Mesodermal cell (in vitro differentiated cells): ENCODE data around the gene CRHR2.
A peak's percentile ranks its signal among the peaks of the same experiment; 100 is the strongest.
"Not testable (repeated sequence)": the region's sequence is repeated elsewhere in the genome, so short reads cannot be mapped to it uniquely, and the experiment has no call there.

Experiments used
- H3K27ac ChIP-seq: 2 replicates; pipeline ENCODE4 v1.7.0; 2013; ENCODE audit warnings: mild to moderate bottlenecking, low read depth, low read length, moderate library complexity; ENCODE audit not compliant: severe bottlenecking
- H3K36me3 ChIP-seq: 2 replicates; pipeline ENCODE4 v1.7.1; 2013; ENCODE audit warnings: mild to moderate bottlenecking, low read length, moderate library complexity; ENCODE audit not compliant: control insufficient read depth, insufficient read depth
- H3K4me1 ChIP-seq: one replicate; pipeline ENCODE4 v1.7.1; 2013; ENCODE audit warnings: mild to moderate bottlenecking, low read length; ENCODE audit not compliant: insufficient read depth, control insufficient read depth, poor library complexity, severe bottlenecking
- H3K4me3 ChIP-seq: 2 replicates; pipeline ENCODE4 v1.7.0; 2013; ENCODE audit warnings: low read length, control low read depth, mild to moderate bottlenecking; ENCODE audit not compliant: insufficient read depth, poor library complexity, severe bottlenecking; ENCODE audit errors: extremely low read depth
- H3K9me3 ChIP-seq: 2 replicates; pipeline ENCODE4 v1.7.1; 2013; ENCODE audit warnings: mild to moderate bottlenecking, low read length, moderate library complexity; ENCODE audit not compliant: control insufficient read depth
- WGBS, 2 experiments: methylation state at CpG; one replicate each; pipeline ENCODE4 v1.1.5; 2013; ENCODE audit warnings: missing lambda C conversion rate in 2 of 2; ENCODE audit not compliant: insufficient coverage in 2 of 2; 5-methylcytosine and 5-hydroxymethylcytosine counted together

The CRHR2 gene

GRCh38 chr7:30722187-30722586 is 39.9 kb upstream of the CRHR2 start:
- Histone ChIP-seq H3K4me1 (no peaks in the 10 kb centered on the region), H3K4me3 (no peak overlapping the region), H3K9me3 (peaks cover 22% of the 10 kb centered on the region), H3K27ac (no peak overlapping the region), H3K36me3 (no peaks in the 10 kb centered on the region)
- WGBS, 2 experiments, result 57% methylated on average over 2 of the region's 2 CpGs; no CpG with 5 or more reads in 1 of the 2 experiments

GRCh38 chr7:30721211-30721610 is 39.0 kb upstream of the CRHR2 start:
- Histone ChIP-seq H3K4me3 (no peak overlapping the region), H3K4me1 (no peaks in the 10 kb centered on the region), H3K36me3 (no peaks in the 10 kb centered on the region), H3K9me3 (peaks cover 28% of the 10 kb centered on the region), H3K27ac (no peak overlapping the region)
- 80 to 82% methylated on average over 1 of the region's 1 CpG for WGBS, 2 experiments

GRCh38 chr7:30719434-30719833 is 37.2 kb upstream of the CRHR2 start:
- H3K36me3 ChIP-seq, H3K4me3 ChIP-seq, H3K27ac ChIP-seq, H3K4me1 ChIP-seq: not testable (repeated sequence)
- H3K9me3 ChIP-seq, result peaks cover 28% of the 10 kb centered on the region
- 78% methylated on average over 2 of the region's 2 CpGs for WGBS, 2 experiments

GRCh38 chr7:30717181-30717580 is 34.9 kb upstream of the CRHR2 start:
- Histone ChIP-seq H3K9me3 (peaks cover 28% of the 10 kb centered on the region), H3K4me3 (no peak overlapping the region), H3K36me3 (no peaks in the 10 kb centered on the region), H3K27ac (peak overlapping the region; percentile 41), H3K4me1 (no peaks in the 10 kb centered on the region)
- WGBS, 2 experiments, result 44 to 62% methylated on average over 2 of the region's 2 CpGs

GRCh38 chr7:30714129-30714528 is 31.9 kb upstream of the CRHR2 start:
- no peaks in the 10 kb centered on the region for H3K36me3 ChIP-seq
- no peak overlapping the region for H3K4me3 ChIP-seq
- H3K4me1 ChIP-seq, result peaks cover 2% of the 10 kb centered on the region
- no CpG with 5 or more reads among the region's 1 CpG for WGBS, 2 experiments
- H3K27ac ChIP-seq, result no peak overlapping the region
- peaks cover 17% of the 10 kb centered on the region for H3K9me3 ChIP-seq

GRCh38 chr7:30713392-30713791 is 31.1 kb upstream of the CRHR2 start:
- Histone ChIP-seq H3K4me1 (peaks cover 2% of the 10 kb centered on the region), H3K9me3 (peaks cover 17% of the 10 kb centered on the region), H3K4me3 (no peak overlapping the region), H3K27ac (no peak overlapping the region), H3K36me3 (no peaks in the 10 kb centered on the region)
- 80 to 94% methylated on average over 1 to 3 of the region's 6 CpGs for WGBS, 2 experiments

- peaks cover 2% of the 10 kb centered on the region for H3K4me1 ChIP-seq
- H3K27ac ChIP-seq, result no peak overlapping the region
- WGBS, 2 experiments, result 92 to 96% methylated on average over 3 to 4 of the region's 4 CpGs
- no peak overlapping the region for H3K4me3 ChIP-seq
- no peaks in the 10 kb centered on the region for H3K9me3 ChIP-seq
- H3K36me3 ChIP-seq, result no peaks in the 10 kb centered on the region
Measured at GRCh38 chr7:30710669-30711068, 28.4 kb upstream of the CRHR2 start.

- Histone ChIP-seq H3K27ac (no peak overlapping the region), H3K4me3 (no peak overlapping the region), H3K4me1 (peaks cover 2% of the 10 kb centered on the region), H3K9me3 (no peaks in the 10 kb centered on the region), H3K36me3 (no peaks in the 10 kb centered on the region)
- WGBS, 2 experiments, result 33% methylated on average over 3 of the region's 6 CpGs; no CpG with 5 or more reads in 1 of the 2 experiments
Measured at GRCh38 chr7:30709549-30709948, 27.3 kb upstream of the CRHR2 start.

GRCh38 chr7:30708983-30709382 is 26.7 kb upstream of the CRHR2 start:
- H3K9me3 ChIP-seq, result no peaks in the 10 kb centered on the region
- no peaks in the 10 kb centered on the region for H3K36me3 ChIP-seq
- no peak overlapping the region for H3K4me3 ChIP-seq
- WGBS, 2 experiments, result 86 to 89% methylated on average over 1 to 2 of the region's 3 CpGs
- H3K27ac ChIP-seq, result no peak overlapping the region
- H3K4me1 ChIP-seq, result peaks cover 2% of the 10 kb centered on the region

GRCh38 chr7:30708412-30708811 is 26.2 kb upstream of the CRHR2 start:
- no peak overlapping the region for H3K27ac ChIP-seq
- no peak overlapping the region for H3K4me3 ChIP-seq
- H3K4me1 ChIP-seq, result peaks cover 2% of the 10 kb centered on the region
- H3K36me3 ChIP-seq, result no peaks in the 10 kb centered on the region
- 90% methylated on average over 2 to 3 of the region's 4 CpGs for WGBS, 2 experiments
- no peaks in the 10 kb centered on the region for H3K9me3 ChIP-seq

GRCh38 chr7:30707391-30708357 is 25.4 kb upstream of the CRHR2 start:
- no peaks in the 10 kb centered on the region for H3K36me3 ChIP-seq
- 83 to 87% methylated on average over 10 to 12 of the region's 16 CpGs for WGBS, 2 experiments
- no peaks in the 10 kb centered on the region for H3K9me3 ChIP-seq
- H3K4me3 ChIP-seq, result no peak overlapping the region
- H3K4me1 ChIP-seq, result peaks cover 2% of the 10 kb centered on the region
- no peak overlapping the region for H3K27ac ChIP-seq
